Measurements from ENCODE around the gene POLR1A.

Gene POLR1A

DNA sequence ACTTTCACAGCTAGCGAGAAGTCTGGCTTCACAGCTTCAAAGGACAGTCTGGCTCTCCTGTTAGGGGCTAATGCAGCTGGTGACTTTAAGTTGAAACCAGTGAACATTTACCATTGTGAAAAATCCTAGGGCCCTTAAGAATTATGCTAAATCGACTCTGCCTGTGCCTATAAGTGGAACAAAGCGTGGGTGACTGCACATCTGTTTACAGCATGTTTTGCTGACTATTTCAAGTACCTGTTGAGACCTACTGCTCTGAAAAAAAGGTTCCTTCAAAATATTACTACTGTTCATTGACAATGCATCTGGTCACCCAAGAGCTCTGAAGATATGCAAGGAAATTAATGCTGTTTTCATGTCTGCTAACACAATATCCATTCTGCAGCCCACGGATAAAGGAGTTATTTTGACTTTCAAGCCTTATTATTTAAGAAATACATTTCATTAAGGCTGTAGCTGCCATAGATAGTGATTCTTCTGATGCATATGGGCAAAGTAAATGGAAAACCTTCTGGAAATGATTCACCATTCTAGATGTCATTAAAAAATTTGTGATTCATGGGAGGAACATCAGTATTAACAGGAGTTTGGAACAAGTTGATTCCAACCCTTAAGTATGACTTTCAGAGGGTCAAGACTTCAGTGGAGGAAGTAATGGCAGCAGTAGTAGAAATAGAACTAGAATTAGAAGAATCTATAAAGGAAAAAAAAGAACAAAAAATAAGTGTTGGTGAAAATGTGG is 48.9 kb downstream of the POLR1A start:
- no peak for DNase-seq

DNA sequence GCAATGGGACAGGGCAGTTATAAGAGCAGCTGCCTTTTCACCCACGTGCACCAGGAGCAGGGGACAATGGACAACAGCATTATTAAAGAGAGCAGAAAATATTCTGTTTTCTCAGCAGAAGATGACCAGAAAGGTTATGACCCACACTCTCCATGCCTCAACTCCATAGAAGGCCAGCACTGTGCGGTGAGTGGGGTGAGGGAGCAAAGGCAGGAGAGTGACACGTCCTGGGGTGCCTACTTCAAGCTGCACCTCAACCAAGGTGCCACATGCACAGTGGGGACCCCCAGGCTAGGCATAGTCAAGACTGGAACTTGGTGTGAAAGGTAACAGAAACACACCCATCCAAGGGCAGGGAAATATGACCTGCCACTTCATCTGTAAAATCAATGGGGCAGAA is 50.4 kb downstream of the POLR1A start:
- DNase-seq = no peak

DNA sequence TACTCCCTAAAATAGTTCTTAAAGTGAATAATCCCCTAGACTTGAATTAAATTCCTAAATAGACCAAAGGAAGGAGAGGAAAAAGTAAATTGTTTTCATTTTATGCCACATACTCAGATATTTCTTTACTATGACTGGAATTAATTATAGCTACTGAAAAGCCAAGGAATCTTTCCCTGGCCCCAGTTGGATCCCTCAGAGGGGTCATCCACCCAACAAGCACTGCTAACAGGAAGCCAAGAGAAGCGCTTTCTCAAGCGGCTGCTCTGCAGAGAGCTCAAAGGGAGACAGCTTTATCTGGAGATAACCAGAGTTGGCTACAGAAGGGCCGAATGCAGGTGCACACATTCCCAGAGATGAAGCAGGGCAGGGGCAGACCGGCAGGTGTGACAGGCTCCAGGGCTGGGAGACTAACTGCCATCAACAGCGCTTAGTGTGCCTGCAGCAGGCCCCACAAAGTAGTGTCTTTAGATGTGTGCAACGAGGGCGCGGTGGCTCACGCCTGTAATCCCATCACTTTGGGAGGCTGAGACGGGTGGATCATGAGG is 51.1 kb downstream of the POLR1A start:
- no peak for DNase-seq

DNA sequence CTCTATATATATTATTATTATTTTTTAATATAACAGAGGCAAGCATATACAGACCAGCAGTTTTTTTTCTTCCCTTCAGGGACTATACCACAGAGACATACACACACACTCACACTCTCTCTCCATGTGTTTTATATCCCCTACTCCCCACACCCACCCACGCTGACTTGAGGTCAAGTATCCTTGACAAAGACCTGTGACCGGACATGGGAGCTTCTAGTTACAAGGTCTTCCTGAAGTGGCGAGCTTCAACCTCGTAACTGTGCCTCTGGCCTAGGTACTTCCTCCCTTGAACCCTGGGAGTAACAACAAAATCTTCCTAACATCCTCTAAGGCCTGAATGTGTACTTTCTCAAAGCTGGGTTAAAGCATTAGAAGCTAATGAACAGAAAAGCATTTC is 52.5 kb downstream of the POLR1A start:
- no peak for DNase-seq

DNA sequence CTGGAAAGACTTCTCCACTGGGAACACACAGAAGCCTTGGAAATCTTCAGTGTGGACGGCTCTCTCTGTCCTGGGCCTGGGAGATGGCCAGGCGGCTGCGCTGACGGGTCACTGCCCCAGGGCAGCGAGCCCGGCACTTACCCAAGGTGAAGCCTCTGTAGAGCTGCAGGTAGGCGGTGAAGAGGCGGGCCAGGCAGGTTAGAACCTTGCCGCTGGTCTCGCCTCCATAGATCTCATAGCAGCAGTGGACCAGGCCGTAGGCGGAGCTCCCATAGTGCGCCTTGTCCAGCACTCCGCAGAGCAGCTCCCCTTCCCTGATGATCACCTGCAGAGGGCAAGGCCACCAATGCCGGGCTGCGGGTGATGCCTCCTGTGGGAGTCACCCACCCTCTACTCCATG is 53.0 kb downstream of the POLR1A start:
- DNase-seq = no peak

DNA sequence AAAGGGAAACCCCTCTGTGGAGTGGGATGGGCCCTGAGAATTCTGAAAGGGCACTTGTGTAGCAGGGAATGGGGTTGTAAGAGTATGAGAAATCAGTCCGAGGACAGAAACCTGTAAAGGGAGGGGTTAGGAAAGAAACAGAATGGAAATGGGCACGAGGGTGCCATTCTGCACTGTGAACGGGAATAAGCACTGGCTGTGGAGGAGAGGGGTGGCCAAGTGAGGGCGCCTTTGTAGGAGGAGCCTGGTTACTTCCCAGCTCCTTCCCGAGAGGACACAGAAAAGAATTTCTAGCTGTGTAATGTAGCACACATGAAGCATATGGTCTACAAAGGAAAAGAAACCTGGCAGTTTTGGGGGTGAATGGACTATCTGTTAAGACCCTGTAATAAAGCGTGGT is 53.4 kb downstream of the POLR1A start:
- no peak for DNase-seq

DNA sequence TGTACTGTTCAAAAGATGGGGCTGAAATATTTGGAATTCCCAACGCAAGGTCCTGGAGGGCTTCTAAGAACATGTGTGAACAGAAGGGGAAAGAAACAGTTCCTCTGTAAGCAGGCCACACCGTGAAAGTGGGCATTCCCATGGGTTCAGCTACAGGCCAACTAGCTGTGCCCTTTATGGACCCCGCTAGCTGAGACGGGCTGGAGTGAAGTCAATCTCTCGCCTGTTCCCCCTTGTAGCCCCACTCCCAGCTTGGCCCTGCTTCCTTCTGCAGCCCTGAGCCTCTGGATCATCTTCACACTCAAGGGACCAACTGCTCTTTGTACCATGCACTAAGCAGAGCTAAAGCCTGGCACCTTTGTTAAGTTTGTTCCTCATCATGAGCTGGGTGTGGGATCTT is 55.4 kb downstream of the POLR1A start:
- no peak for DNase-seq

DNA sequence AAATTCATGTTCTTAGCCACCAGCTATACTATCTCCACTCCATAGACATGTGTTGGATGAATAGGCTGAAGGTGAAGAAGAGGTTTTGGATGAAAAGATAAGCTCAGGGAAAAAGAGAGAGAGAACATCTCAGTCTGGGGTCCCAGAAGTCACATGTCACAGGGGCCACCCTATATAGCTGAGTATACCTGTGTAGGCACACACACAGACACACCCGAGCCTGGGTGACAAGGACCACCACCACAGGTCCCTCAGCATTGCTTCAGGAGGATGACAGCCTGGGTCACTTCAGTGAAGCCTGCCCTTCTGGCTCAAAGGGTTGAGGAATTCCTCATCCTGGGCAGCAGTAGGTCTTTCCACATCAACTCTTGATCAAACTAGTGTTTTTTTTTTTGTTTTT is 56.2 kb downstream of the POLR1A start:
- DNase-seq = no peak

DNA sequence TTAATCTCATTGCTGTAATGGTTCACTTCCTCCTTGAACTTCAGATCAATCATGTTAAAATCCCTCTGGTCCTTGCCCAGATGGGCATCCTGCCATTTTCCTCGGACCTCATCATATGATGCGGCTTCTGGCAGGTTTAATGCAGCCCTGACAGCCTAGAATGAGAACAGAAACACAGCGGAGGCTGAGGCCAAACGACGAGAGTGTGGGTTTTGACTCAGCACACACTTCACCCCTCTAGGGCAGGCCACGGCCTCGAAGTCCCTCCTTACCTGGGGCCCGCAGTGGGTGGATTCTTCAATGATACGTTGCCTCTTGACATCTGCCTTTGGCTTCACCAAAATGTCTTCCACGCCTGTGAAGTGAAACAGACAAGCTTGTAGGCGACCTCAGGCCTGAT is 56.8 kb downstream of the POLR1A start:
- DNase-seq = no peak

DNA sequence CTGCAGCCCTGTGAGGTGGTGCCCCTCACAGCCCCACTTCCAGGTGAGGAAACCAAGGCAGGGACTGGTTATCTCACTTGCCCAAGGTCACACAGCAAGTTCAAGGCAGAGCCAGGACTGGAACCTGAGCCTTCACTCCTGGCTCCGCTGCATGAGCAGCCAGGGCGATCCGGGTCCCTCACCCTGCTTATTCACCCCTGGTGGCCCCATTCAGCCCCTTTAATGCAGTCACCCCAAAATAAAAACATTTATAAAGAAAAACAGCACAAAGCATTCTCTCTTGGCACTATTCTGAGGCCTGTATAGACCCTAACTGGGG is 57.3 kb downstream of the POLR1A start:
- DNase-seq = no peak

DNA sequence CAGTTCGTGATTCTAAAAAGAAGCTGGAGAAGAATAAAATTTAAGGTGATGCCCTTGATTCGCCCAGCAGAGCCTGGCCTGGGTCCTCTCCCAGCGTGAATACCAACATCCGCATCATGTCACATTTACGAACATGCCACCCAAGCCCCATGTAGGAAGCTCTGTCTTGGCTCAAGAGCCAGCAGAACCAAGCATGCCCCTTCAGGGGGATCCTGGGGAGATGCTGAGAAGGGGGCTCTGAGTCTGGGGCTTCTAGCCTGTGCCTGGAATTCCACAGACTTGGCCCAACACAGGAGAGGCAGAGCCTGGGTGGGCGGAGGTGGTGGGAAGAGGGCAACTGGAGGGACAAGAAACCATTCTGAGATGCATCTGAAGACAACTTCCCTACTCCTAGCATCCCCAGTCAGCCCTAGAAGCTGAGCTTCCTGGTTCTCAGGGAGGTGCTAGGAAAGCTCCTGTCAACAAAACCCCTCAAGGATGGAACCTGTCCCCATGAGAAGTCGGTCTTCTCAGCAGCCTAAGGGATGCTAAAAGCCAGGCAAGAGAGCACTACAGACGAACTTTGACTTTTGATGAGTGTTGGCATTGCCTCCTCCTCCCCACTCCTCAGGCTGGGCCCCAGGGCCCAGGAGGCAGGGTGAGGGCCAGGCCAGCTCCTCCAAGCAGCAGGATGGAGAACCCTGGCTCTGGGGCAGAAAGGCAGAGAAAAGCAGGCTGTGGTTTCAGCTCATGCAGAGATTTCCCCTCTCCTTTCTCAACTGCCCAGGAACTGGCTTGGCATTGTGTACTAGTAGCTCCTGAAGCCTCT is 57.9 kb downstream of the POLR1A start:
- no peak for DNase-seq

DNA sequence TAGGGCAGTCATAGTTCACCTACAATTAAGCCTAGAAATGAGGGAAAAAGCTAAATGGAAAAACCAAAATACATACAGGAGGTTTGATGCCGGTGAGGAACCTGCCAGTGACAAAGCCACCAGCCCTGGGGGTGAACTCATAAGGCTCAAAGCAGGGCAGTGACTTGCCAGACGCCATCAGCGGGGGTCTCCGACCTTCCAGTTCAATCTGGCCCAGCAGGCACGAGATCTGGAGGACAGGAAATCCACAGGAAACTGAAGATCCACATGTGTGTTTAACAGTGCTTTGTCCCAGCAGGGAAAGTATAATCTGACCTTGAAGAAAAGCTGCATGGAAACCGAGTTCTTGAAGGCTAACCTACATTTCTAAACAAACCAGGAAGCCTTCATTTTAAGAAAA is 60.1 kb downstream of the POLR1A start:
- no peak for DNase-seq

DNA sequence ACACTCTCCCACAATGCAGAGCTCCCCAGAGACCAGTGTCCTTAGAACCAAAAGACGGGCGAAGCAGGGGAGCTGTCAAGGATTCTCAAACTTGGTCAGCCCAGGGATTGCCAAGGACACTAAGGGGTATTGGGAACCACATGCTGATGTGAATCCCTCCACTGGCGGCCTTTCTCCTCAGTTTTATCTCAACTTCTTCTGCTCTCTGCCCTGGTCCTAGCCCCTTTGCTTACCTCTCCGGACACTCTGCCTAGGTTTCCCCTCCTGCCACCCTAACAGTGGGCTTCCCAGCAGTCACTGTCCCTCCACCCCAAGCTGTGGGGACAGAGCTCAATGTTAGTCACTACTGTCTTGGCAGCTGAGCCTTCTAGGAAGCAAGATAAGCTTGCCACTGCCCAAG is 61.1 kb downstream of the POLR1A start:
- no peak for DNase-seq

DNA sequence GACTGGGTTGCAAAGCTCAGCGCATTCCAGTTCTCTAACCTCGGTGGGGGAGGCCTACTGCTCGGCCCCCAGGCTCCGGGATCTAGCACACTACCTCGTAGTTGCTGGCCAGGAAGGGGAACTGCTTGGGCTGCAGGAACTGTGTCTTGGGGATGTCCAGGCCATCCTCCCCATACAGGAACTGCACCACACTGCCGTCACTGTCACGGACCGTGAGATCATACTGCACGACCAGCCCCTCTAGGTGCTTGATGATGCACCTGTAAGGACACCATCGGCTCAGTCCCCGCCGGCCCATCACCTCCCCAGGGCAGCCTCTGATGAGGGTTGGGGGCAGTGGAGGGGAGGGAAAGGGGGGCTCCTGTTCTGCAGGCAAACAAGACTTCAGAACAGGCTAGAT is 61.6 kb downstream of the POLR1A start:
- no peak for DNase-seq

DNA sequence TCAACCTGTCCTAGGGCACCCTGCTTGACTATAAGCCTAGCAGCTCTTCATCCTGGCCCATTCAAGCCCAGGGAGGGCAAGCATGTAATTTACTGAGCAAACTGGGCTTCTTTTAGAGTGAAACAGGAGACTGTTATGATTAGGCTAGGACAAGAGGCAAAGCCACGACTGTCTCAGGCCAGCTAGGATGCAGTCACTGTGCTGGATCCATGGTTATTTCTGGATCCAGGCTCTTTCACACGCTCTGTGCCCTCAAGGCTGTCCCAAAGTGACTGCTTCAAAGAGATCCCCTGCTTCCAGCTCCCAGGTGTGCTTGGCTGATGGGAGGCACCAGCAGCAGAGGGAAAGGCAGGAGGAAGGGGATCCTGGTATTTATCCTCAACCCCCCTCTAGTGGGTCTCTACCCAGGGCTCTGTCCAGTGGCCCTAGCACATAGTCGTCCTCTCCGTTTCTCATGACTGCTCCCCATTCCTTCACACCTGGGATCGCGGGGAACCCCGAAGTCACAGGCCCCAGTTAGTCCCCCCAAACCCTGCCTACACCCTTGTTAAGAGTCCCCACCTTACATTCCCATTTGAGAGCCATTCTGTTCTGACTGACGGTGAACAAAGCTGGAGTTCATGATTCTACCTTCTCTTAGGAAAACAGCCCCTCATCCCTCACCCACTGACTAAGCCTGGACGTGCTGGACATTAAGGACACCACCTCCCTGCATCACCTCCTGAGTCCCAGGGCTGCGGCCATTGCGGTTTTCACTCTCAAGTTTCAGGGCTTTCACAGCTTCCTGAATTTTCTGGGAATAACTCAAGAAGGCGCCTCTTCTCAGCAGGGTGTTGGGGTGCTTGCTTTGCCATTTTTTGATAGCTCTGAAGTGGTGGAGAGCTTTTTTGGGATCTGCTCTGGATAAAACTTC is 63.2 kb downstream of the POLR1A start:
- no peak for DNase-seq

DNA sequence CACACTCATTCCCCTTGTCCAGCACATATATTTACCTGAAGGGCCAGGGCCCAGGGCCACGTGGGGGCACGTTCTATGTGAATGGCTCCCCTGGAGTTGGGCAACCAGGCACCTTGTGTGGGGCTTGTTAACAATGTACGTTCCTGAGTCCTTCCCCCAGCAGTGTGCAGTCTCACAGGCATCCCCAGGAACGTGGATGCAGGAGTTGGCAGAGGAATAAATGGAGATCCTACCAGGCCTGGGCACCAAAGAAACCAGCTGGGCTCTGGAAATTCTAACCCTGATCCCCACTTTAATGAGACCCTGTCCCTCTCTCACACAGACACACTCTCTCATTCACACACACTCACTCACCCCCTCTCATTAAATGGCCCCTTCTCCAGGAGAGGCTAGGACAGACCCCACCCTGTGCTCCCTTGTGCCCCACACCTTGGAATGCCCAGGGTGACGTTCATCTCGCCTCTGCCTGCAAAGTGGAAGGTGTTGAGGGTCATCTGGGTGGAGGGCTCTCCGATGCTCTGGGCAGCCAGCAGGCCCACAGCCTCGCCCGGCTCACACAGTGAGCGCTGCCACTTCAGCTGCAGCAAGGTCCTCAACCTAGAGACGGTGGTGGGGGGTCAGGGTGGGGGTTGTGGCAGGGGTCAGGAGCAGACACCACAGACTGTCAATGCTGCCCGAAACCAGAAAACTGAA is 65.6 kb downstream of the POLR1A start:
- DNase-seq = no peak

DNA sequence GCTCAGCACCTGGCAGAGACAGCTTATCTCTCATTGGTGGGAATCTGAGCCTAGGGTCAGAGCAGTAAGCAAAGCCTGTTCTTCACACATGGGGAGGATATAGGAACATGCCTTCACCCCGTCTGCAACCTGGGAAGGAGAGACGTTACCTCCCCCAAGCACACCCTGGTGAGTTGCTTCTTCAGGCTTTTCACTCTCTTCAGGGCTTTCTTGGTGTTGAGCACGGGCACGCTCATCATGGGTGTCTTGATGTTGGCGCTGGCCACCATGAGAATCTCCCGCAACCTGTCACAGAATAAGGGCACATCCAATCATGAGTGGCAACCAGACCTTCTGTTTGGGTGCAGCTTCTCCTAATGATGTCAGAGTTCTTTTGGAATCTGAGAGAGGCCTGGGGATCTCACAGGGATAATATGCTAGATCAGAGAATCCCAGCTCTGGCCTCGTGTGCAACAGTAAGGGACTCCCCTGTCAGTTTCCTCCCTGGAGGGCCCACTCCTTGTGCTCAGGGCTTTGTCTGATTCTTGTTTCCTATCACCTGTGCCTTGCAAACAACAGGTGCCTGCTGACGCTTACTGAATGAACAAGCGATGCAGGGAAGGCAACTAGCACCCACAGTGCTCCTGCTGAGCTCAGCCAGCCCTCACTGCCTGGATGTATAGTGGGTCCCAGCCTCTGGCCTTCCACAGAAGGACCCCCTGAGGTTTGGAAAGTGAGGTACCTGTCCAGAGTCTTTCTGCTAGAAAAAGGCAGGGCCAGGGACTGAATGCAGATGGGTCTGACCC is 66.3 kb downstream of the POLR1A start:
- no peak for DNase-seq

DNA sequence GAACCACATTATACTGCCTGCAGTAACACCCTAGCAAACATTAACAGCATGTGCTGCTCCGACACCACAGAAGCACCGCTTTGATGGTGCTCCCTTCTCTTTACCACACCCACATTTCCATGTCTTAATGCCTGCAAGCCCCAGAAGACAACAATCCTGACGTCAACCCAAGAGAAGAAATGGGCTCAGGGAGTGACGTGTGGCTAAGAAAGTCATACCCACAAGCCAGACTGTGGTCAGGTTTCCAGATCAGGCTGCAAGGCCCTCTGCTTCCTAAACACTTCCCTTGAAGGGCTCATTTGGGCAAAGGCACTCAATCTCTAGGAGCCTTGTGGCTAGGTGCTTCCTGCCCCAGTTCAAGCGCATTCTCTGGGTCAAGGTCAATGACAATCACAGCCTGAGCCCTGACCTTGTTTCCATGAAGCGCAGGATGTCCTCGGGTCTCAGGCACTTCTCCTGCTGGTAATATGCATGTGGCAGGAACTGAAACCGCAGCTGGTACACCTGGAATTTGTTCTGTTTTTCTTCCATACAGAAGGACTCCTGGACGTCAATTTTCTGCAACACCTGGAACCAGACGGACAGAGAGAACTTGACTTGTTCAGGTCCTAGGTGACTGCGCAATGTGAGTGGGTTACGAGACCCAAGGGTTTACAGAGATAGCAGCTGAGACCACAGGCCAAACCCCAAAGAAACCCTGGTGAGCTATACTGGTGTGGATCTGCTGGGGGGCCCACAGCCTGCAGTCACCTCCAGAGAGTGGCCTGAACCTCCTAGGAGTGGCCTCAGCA is 67.2 kb downstream of the POLR1A start:
- DNase-seq = peak; percentile 57 to 72

DNA sequence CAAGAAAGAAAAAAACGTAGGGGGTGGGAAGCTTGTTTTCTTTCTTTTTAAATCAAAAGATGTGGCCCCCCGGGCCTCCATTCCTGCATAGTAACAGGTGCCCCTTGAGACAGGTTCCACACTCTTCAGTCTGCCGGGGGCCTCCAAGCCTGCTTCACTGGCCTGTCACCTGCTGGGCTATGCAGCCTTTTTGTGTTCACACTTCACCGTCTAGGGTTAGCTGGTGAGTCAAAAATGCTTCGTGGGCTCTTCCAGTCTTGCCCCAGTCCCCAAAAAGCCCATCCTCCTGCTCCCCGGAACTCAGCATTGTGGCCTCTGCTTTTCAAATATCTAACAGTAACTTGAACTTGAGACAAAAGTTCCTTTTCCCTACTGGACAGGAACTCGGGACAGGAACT is 67.9 kb downstream of the POLR1A start:
- no peak for DNase-seq

DNA sequence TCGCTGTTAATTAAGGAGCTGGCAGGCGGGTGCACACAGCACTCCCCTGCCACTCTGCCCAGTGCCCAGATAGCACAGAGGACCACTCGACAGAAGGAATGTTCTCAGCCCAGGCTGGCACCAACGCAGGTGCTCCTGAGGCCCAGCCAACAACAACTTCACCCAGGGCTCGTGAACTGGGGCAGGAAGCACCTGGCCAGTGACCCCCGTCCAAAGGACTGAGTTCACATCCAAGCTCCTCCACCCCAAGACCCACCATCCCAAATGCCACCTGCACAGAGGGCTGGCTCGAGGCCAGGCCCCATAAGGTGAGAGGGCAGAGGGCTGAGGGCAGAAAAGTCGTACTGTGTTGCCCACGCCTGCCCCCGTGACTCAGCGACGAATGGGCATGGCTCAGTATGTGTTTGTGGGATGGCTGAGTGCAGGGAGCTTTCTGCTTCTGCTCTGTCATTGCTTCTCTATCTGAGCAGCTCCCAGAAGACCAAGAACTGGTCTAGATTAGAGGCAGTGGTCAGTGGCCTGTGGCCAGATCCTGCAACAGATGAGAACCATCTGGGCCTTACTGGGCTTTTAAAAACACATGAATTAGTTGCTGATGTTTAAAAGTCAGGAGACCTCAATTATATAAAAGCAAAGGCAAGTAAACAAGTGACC is 68.4 kb downstream of the POLR1A start:
- DNase-seq = peak; percentile 52 to 65

All from activated CD4-positive, alpha-beta T cell treated with anti-CD3 and anti-CD28 coated beads, Interleukin-2, amount 50 U/mL, for 48 hours (primary cell).